GM12878 (cell line): ENCODE results near the gene DMXL2. TPM values are rescaled to one million over a fixed set of nuclear protein-coding genes. Genes with fewer than 3 reads are reported as not detected.

ENCODE experiments used
- ATAC-seq: fragments of 200-7000 bp; cut with Tn5 transposase; 3 replicates; pipeline ENCODE4 v1.9.1; 2020; ENCODE audit warnings: mild to moderate bottlenecking, moderate library complexity
- BruUV-seq: library from RNA; stranded (reverse); fragments of 400-500 nt; replicated peaks from 2 replicates; lab custom pipeline; 2021; lab: Mats Ljungman, UMichigan
- CTCF ChIA-PET: fragments of 300-600 bp; sonication (Branson Sonifier 250); formaldehyde crosslinking; extraction: SDS; loops from one replicate; lab custom pipeline; 2021; ENCODE audit warnings: inconsistent platforms; lab: Yijun Ruan, JAX
- POLR2A ChIA-PET: fragments of 350-600 bp; formaldehyde crosslinking; extraction: SDS; loops from one replicate; lab custom pipeline; 2021; ENCODE audit warnings: inconsistent platforms; lab: Charles Lee
- RAD21 ChIA-PET: fragments of 300-600 bp; sonication (Branson Sonifier 250); formaldehyde crosslinking; loops from one replicate; lab custom pipeline; 2023; ENCODE audit warnings: antibody characterized with exemption; ENCODE audit not compliant: unreplicated experiment; lab: Charles Lee
- SMC1A ChIA-PET: fragments of 300-600 bp; sonication (Branson Sonifier 250); formaldehyde crosslinking; loops from one replicate; lab custom pipeline; 2023; ENCODE audit not compliant: unreplicated experiment, uncharacterized antibody; lab: Charles Lee
- DNase-seq: peaks from one replicate; pipeline ENCODE4 v3.0.0-alpha.2; 2011; ENCODE audit warnings: low read depth, low spot score
- FAIRE-seq: peaks from 3 replicates; lab custom pipeline; 2011; peaks lifted over from hg19 to GRCh38; lab: Jason Lieb, UNC
- H2AFZ ChIP-seq: 2 replicates; pipeline ENCODE4 v1.6.0; 2011; ENCODE audit warnings: low read depth, low read length, control low read depth; ENCODE audit not compliant: control insufficient read depth
- H3K27ac ChIP-seq: 2 replicates; pipeline ENCODE4 v1.5.1; 2011; ENCODE audit warnings: control low read depth; ENCODE audit not compliant: control insufficient read depth, insufficient read depth
- H3K27me3 ChIP-seq, 2 experiments: replicated peaks in 1 of 2; 2 replicates each; pipeline versions ENCODE4 v1.6.0 to v1.6.1; 2011; ENCODE audit warnings: low read length in 1 of 2; ENCODE audit not compliant: control insufficient read depth in 2 of 2, insufficient read depth in 2 of 2
- H3K36me3 ChIP-seq, 2 experiments: 2 replicates each; pipeline ENCODE4 v1.5.1; 2011; ENCODE audit warnings: low read length in 1 of 2; ENCODE audit not compliant: control insufficient read depth in 2 of 2, insufficient read depth in 2 of 2
- H3K4me1 ChIP-seq: 2 replicates; pipeline ENCODE4 v1.6.1; 2011; ENCODE audit warnings: mild to moderate bottlenecking, low read length, moderate library complexity, mixed read lengths; ENCODE audit not compliant: control insufficient read depth, insufficient read depth
- H3K4me2 ChIP-seq: 2 replicates; pipeline ENCODE4 v1.6.0; 2011; ENCODE audit warnings: control low read depth; ENCODE audit not compliant: control insufficient read depth, insufficient read depth
- H3K4me3 ChIP-seq: fragments of 200-600 bp; sonication (generic); 2 replicates; pipeline ENCODE4 v1.5.1; 2016
- H3K79me2 ChIP-seq: 2 replicates; pipeline ENCODE4 v1.6.0; 2011; ENCODE audit warnings: low read length; ENCODE audit not compliant: control insufficient read depth, insufficient read depth
- H3K9ac ChIP-seq: 2 replicates; pipeline ENCODE4 v1.8.0; 2011; ENCODE audit warnings: low read length, control low read depth, mixed read lengths; ENCODE audit not compliant: control insufficient read depth, insufficient read depth
- H3K9me3 ChIP-seq: replicated peaks from 3 replicates; pipeline ENCODE4 v1.5.1; 2011; ENCODE audit warnings: mild to moderate bottlenecking, low read length; ENCODE audit not compliant: control insufficient read depth, insufficient read depth
- H4K20me1 ChIP-seq: 2 replicates; pipeline ENCODE4 v1.6.0; 2011; ENCODE audit not compliant: control insufficient read depth, insufficient read depth
- BHLHE40 ChIP-seq, 2 experiments: fragments of 450-650 bp in 1 of 2; IDR thresholded peaks; 2 replicates each; pipeline ENCODE4 v1.6.1; 2011 to 2017; ENCODE audit warnings: low read depth in 2 of 2, borderline replicate concordance in 1 of 2, improper control_type of control experiment in 1 of 2, low read length in 1 of 2, mild to moderate bottlenecking in 1 of 2
- FOS ChIP-seq: IDR thresholded peaks from 3 replicates; pipeline ENCODE4 v1.6.1; 2011; ENCODE audit warnings: borderline replicate concordance; ENCODE audit not compliant: insufficient read length; ENCODE audit errors: extremely low read depth
- SMAD5 ChIP-seq: IDR thresholded peaks from 2 replicates; pipeline ENCODE4 v1.6.1; 2016; ENCODE audit warnings: antibody characterized with exemption, low read depth
- WGBS: methylation state at CpG from one replicate; pipeline ENCODE4 v1.1.6; 2016; ENCODE audit warnings: low lambda C conversion rate; ENCODE audit not compliant: insufficient replicate concordance, insufficient coverage; ENCODE audit errors: missing lambda C conversion rate; 5-methylcytosine and 5-hydroxymethylcytosine counted together
- in situ Hi-C: fragments of 300-500 bp; cut with MboI; formaldehyde crosslinking; loops from 9 replicates; pipeline ENCODE4 v1.14.3; 2018; ENCODE audit warnings: mixed read lengths
- intact Hi-C: fragments of 100-400 bp; cut with micrococcal nuclease; formaldehyde crosslinking; loops from one replicate; pipeline ENCODE4 v1.14.2; 2022; ENCODE audit not compliant: unreplicated experiment
- polyA plus RNA-seq, 11 experiments: library from polyadenylated mRNA; depleted of rRNA in 4 of 11; unstranded in 6 of 11; stranded (reverse) in 5 of 11; fragments of >200 nt; fragmentation: Nextera tagmentation in 4 of 11; fragmentation: Illumina TruSeq in 1 of 11; extraction: Ambion mirVana in 4 of 11; extraction: Trizol in 1 of 11; gene quantifications; 1 replicate in 1 of 11; 2 replicates in 10 of 11; pipeline versions ENCODE4 v1.2.1 to v1.2.3, GENCODE V29; 2011 to 2016; ENCODE audit warnings: inconsistent platforms in 2 of 11, missing spikeins in 2 of 11, low read depth in 1 of 11
- total RNA-seq, 4 experiments: library from RNA; depleted of rRNA in 3 of 4; stranded (reverse); fragments of >200 nt in 3 of 4; fragmentation: Illumina TruSeq in 1 of 4; extraction: Trizol in 1 of 4; gene quantifications; 2 replicates each; pipeline versions ENCODE4 v1.2.1 to v1.2.3, GENCODE V29; 2013 to 2021
- TF ChIP-seq, protein P1 (sequence below): IDR thresholded peaks from 2 replicates; pipeline ENCODE4 v1.6.1; 2012; ENCODE audit warnings: low read depth, low read length, improper control_type of control experiment

The DMXL2 gene
- total and polyA plus RNA-seq, 10 of the 15 experiments (the other 5 are each of a cell fraction or from before 2014, with no cell fraction given) = 8.5 to 32.1 (median 22.0) TPM

DNA sequence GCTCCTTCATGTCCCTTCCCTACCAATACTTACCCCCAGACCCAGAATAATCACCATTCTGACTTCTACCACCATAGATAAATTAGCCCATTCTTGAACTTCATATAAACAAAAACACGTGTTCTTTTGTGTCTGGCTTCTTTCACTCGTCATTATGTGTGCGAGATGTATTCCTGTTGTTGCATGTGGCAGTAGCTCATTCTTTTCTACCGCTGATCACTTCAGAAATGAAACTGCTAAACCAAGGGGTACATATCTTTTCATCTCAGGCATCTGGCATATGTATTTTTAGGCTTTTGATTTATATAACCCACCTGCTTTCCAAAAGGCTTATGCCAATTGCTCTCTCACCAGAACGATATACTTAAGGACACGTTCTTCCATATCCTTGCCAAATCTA is 44.9 kb upstream of the DMXL2 start:
- POLR2A ChIA-PET = no interaction called here
- TF ChIP-seq BHLHE40 (IDR thresholded peaks at IDR 0.05; ENCODE audit: borderline replicate concordance in 1 of 2, low read depth in 2 of 2, low read length in 1 of 2) = no peak

DNA sequence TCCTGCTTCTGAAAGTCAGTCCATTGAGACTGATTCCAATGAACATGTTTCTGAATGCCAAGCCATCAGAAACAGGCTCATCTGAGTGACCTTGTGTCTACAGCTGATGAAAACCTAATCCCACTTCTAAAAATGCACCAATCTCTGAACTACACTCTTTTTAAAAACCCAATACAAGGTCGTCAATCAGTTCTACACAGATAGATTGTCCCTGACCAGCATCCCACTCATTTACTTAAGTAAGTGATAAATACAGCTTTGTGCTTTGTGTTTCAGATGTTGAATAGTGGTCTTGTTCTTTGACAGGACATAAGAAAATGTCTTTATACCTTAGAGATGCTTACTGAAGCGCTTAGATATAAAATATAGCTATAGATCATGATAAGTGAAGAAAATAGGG is 38.5 kb upstream of the DMXL2 start:
- FAIRE-seq = no peak
- H2AFZ ChIP-seq = no peak overlapping the region
- no peaks in the 10 kb centered on the region for H3K79me2 ChIP-seq
- ATAC-seq = no peak
- H3K36me3 ChIP-seq = no peaks in the 10 kb centered on the region
- no peaks in the 10 kb centered on the region for H4K20me1 ChIP-seq
- intact Hi-C loops (no loop called here), in situ Hi-C loops (no loop called here)
- ChIA-PET RAD21 (interaction anchor here (1.2 kb wide), 1 partner anchor 115 kb away, joined by 4 read pairs; no protein-coding TSS in a partner anchor), SMC1A (interaction anchor here (1.0 to 1.6 kb wide), 2 partner anchors 70 to 115 kb away, joined by 3 to 6 read pairs; no protein-coding TSS in a partner anchor), CTCF (interaction anchor here (0.6 to 1.3 kb wide), 4 partner anchors 10 to 229 kb away, joined by 3 to 5 read pairs (median 3); no protein-coding TSS in a partner anchor), POLR2A (no interaction called here)
- H3K9ac ChIP-seq = no peak overlapping the region
- WGBS = 66% methylated on average over 2 of the region's 2 CpGs
- no peak for DNase-seq
- no peak for TF ChIP-seq SMAD5
- TF ChIP-seq FOS = no peak
- TF ChIP-seq, protein P1, sequence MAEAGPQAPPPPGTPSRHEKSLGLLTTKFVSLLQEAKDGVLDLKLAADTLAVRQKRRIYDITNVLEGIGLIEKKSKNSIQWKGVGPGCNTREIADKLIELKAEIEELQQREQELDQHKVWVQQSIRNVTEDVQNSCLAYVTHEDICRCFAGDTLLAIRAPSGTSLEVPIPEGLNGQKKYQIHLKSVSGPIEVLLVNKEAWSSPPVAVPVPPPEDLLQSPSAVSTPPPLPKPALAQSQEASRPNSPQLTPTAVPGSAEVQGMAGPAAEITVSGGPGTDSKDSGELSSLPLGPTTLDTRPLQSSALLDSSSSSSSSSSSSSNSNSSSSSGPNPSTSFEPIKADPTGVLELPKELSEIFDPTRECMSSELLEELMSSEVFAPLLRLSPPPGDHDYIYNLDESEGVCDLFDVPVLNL = no peak
- no peak overlapping the region for H3K27ac ChIP-seq
- no peaks in the 10 kb centered on the region for H3K4me1 ChIP-seq
- H3K9me3 ChIP-seq = no peaks in the 10 kb centered on the region
- H3K4me2 ChIP-seq = no peak overlapping the region
- no peaks in the 10 kb centered on the region for H3K27me3 ChIP-seq
- BruUV-seq = no TSS peak
- H3K4me3 ChIP-seq = no peak overlapping the region

More for the DNA sequence above, 44.9 kb upstream of the DMXL2 start:
- Histone ChIP-seq H3K27ac (no peak overlapping the region), H3K36me3 (no peaks in the 10 kb centered on the region), H3K4me3 (no peak overlapping the region), H2AFZ (no peak overlapping the region), H3K9me3 (no peaks in the 10 kb centered on the region), H3K79me2 (no peaks in the 10 kb centered on the region), H3K4me2 (no peak overlapping the region), H3K27me3 (no peaks in the 10 kb centered on the region), H3K4me1 (no peaks in the 10 kb centered on the region), H3K9ac (no peak overlapping the region), H4K20me1 (no peaks in the 10 kb centered on the region)
- ChIA-PET CTCF (interaction anchor here (1.1 to 1.5 kb wide), 2 partner anchors 17 to 109 kb away, joined by 3 to 4 read pairs; no protein-coding TSS in a partner anchor), SMC1A (interaction anchor here (1.0 kb wide), 1 partner anchor 109 kb away, joined by 4 read pairs; no protein-coding TSS in a partner anchor), RAD21 (interaction anchor here (1.5 kb wide), 1 partner anchor 18 kb away, joined by 4 read pairs; no protein-coding TSS in a partner anchor)
- intact Hi-C loops (no loop called here), in situ Hi-C loops (no loop called here)
- no TSS peak for BruUV-seq
- FAIRE-seq = no peak
- 58% methylated on average over 6 of the region's 6 CpGs for WGBS
- ATAC-seq = no peak
- no peak for DNase-seq
